GM18951 (cell line): ENCODE measurements around the gene PTX3.

Source experiments
- POLR2A ChIP-seq: IDR thresholded peaks from 4 replicates; pipeline ENCODE4 v1.6.1; 2011; ENCODE audit warnings: mild to moderate bottlenecking; ENCODE audit not compliant: insufficient read length, insufficient read depth; ENCODE audit errors: extremely low read depth
- in situ Hi-C: fragments of 300-500 bp; cut with MboI; formaldehyde crosslinking; loops from one replicate; pipeline ENCODE4 v1.12.0; 2022; ENCODE audit warnings: low sequenced_read_pairs, mixed read lengths, inconsistent platforms; ENCODE audit not compliant: unreplicated experiment

The PTX3 gene

GRCh38 chr3:157409516-157409915 is 27.1 kb upstream of the PTX3 start:
- in situ Hi-C loops: no loop called here
- no peak for TF ChIP-seq POLR2A

GRCh38 chr3:157410945-157411344 is 25.7 kb upstream of the PTX3 start:
- no peak for TF ChIP-seq POLR2A
- in situ Hi-C loops: no loop called here

GRCh38 chr3:157412323-157412855 is 24.3 kb upstream of the PTX3 start:
- TF ChIP-seq POLR2A: no peak
- in situ Hi-C loops: no loop called here

GRCh38 chr3:157414861-157415260 is 21.8 kb upstream of the PTX3 start:
- no peak for TF ChIP-seq POLR2A
- in situ Hi-C loops: no loop called here

GRCh38 chr3:157416347-157417087 is 20.1 kb upstream of the PTX3 start:
- in situ Hi-C loops: no loop called here
- no peak for TF ChIP-seq POLR2A

- in situ Hi-C loops: no loop called here
- TF ChIP-seq POLR2A: no peak
These were observed 19.4 kb upstream of the PTX3 start for GRCh38 chr3:157417247-157417646.

- TF ChIP-seq POLR2A: no peak
- in situ Hi-C loops: no loop called here
These were observed 18.5 kb upstream of the PTX3 start for GRCh38 chr3:157418104-157418503.

- no peak for TF ChIP-seq POLR2A
These were observed 16.0 kb upstream of the PTX3 start for GRCh38 chr3:157420606-157421130.

GRCh38 chr3:157423337-157423736 is 13.3 kb upstream of the PTX3 start:
- TF ChIP-seq POLR2A: no peak
- in situ Hi-C loops: no loop called here

More at GRCh38 chr3:157420606-157421130, 16.0 kb upstream of the PTX3 start:
- in situ Hi-C loops: no loop called here

- TF ChIP-seq POLR2A: no peak
- in situ Hi-C loops: no loop called here
These were observed 8.7 kb upstream of the PTX3 start for GRCh38 chr3:157427901-157428300.

GRCh38 chr3:157428853-157429252 is 7.8 kb upstream of the PTX3 start:
- in situ Hi-C loops: no loop called here
- TF ChIP-seq POLR2A: no peak

- in situ Hi-C loops: no loop called here
- TF ChIP-seq POLR2A: no peak
These were observed 6.9 kb upstream of the PTX3 start for GRCh38 chr3:157429708-157430107.

GRCh38 chr3:157438194-157438730 is 1.6 kb downstream of the PTX3 start:
- TF ChIP-seq POLR2A: no peak
- in situ Hi-C loops: no loop called here

GRCh38 chr3:157441102-157441624 is 4.5 kb downstream of the PTX3 start:
- in situ Hi-C loops: no loop called here

More at GRCh38 chr3:157441102-157441624, 4.5 kb downstream of the PTX3 start:
- no peak for TF ChIP-seq POLR2A
